NCI-H526 treated with DMSO at 0.1 percent for 48 hours (cell line): ENCODE results near the gene SMU1.

ENCODE experiments used
- DNase-seq: peaks from one replicate; lab custom pipeline; 2025; lab: John Stamatoyannopoulos, UW

SMU1 gene

GRCh38 chr9:33044677-33045282 lies 31.7 kb downstream of the SMU1 start:
- DNase-seq = peak; percentile 71

GRCh38 chr9:33044162-33044673 lies 32.3 kb downstream of the SMU1 start:
- DNase-seq = peak; percentile 71

DNA sequence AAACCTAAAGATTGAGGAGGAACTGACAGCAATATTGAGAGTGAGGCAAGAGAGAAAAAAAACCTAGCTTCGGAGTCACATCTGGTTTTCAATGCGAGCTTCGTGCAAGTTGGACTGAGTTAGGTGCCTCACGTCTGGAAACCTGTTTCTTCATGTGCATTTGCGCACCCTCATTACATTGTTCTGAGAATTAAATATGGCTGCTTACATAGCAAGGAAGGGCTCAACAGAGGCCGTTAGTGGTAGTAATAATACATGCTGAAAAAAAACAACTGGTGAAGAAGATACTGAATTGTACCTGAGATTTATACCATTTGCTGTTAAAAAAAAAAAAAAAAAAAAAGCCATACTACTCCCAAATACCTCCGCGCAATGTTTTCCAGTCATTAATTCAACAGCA lies 32.8 kb downstream of the SMU1 start:
- peak; percentile 18 for DNase-seq

GRCh38 chr9:33042473-33042872 lies 34.0 kb downstream of the SMU1 start:
- DNase-seq = no peak

DNA sequence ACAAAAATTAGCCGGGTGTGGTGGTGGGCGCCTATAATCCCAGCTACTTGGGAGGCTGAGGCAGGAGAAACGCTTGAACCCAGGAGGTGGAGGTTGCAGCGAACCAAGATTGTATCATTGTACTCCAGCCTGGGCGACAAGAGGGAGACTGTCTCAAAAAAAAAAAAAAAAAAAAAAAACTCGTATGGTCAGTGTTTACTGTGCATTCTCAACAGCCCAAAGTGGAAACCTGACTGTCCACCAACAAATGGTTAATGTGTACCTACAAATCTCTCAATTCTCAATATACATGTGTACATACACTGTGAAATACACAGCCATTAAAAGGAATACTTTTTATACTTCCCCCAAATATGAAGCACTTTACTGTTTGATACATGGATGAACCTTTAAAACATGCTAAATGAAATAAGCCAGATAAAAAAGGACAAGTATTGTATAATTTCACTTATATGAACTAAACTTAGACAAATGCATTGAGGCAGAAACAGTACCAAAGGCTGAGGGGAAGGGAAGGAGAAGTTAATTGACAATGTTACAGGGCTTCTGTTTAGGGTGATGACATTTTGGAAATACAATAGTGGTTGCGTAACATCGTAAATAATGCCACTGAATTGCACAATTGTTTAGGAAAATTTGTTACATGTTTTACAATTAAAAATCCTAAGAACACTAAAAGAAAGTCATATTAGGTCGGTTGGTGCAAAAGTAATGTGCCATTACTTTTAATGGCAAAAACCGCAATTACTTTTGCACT lies 34.9 kb downstream of the SMU1 start:
- DNase-seq = no peak

DNA sequence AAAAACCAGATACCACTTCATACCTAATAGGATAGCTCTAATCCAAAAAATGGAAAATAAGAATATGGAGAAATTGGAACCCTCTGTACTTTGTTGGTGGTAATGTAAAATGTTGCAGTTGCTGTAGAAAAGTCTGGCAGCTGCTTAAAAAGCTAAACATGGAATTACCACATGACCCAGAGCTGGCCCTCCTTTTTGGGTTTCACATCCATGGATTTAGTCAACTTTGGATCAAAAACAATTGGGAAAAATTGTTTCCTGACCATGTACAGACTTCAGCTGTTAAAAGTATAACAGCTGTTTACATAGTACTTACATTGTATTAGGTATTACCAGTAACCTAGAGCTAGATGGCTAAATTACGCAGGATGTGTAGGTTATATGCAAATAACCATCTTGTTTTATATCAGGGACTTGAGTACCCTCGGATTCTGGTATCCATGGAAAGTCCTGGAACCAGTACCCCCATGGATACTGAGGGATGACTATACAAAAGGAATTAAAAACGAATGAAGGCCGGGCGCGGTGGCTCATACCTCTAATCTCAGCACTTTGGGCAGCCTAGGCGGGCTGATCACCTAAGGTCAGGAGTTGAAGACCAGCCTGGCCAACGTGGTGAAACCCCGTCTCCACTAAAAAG lies 35.6 kb downstream of the SMU1 start:
- DNase-seq = no peak

- no peak for DNase-seq
These were observed 43.6 kb downstream of the SMU1 start for GRCh38 chr9:33032865-33033264.

DNA sequence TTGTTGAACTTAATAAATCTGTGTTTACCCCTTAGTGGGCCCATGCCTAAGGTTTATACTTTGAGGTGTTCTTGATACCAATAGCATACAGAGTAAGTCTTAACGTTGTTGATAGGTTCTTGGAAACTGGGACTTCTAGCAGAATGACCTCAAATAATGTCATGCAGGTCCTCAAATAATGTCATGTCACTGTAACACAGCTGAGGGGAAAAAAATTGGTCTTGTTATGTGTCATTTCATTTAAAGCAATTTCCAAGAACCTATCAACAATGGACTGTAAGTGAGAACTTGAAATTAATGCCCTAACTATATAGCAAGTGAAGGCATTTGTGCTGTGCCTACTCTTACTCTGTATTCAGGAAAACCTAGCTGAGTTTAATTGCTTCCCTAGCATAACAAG lies 44.2 kb downstream of the SMU1 start:
- no peak for DNase-seq

GRCh38 chr9:33030285-33030684 lies 46.2 kb downstream of the SMU1 start:
- no peak for DNase-seq

GRCh38 chr9:33029231-33029786 lies 47.2 kb downstream of the SMU1 start:
- DNase-seq = no peak

- DNase-seq = peak; percentile 44
These were observed 50.7 kb downstream of the SMU1 start for GRCh38 chr9:33025572-33026342.

GRCh38 chr9:33024966-33025571 lies 51.4 kb downstream of the SMU1 start, which contains the start of gene DNAJA1:
DNAJA1 (plus strand) TSS chr9:33025273; CDS start chr9:33026485, 1,212 bp downstream.
- DNase-seq = peak; percentile 72

DNA sequence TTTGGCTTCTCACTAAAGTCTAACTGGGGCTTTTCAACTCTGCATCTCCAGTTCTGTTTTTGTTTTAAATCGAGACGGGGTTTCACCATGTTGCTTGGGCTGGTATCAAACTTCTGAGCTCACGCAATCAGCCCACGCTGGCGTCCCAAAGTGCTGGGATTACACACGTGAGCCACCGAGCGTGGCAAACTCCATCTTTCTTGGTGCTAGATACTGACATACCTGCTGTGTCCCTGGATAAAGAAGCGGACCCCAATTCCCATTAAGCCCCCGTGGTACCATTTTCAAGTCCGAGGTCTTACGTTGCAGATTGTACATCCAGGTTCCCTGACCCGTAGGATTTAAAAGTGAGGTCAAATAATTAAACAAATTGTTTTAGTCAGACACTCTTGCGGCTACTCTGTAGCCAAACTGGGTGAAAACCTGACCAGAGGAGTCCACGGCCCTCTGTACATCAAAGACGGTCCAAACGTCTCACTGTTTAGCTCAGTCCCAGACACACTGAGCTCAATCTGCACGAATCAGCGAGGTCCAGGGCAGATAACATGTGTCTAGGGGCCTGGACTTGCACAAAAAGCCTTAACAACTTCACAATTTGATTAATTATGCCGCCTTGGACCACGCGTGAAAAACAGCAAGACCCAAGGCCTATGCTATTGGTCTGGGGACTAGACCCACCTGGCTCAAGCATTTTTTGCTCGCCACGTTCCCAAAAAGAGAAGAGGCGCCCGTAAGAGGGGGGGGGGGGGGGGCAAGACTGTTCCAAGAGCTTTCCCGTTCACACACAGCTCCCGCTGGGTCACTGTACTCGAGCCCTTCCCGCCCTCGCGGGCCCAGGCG lies 52.1 kb downstream of the SMU1 start:
- DNase-seq = peak; percentile 31

- DNase-seq = no peak
These were observed 52.8 kb downstream of the SMU1 start for GRCh38 chr9:33023661-33024060.

DNA sequence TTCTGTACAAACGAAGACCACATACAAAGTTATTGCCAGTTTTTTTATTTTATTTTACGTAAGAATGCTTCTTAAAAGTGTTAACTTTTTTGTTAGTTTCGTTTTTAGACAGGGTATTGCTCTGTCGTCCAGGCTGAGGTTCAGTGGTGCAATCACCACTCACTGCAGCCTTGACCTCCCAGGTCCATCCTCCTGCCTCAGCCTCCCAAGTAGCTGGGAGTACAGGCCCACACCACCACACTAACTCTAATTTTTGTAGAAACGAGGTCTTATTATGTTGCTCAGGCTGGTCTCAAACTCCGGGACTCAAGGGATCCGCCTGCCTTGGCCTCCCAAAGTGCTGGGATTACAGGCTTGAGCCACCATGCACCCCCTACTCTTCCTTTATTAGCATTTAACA lies 53.7 kb downstream of the SMU1 start:
- DNase-seq = no peak

- DNase-seq = no peak
These were observed 54.2 kb downstream of the SMU1 start for GRCh38 chr9:33022303-33022702.

- no peak for DNase-seq
These were observed 56.7 kb downstream of the SMU1 start for GRCh38 chr9:33019797-33020196.

GRCh38 chr9:33017283-33018041 lies 59.0 kb downstream of the SMU1 start:
- DNase-seq = no peak

GRCh38 chr9:33014665-33015014 lies 61.8 kb downstream of the SMU1 start:
- DNase-seq = no peak
